HG03571 (cell line): ENCODE results near the gene TERB1.

ENCODE experiments used
- ATAC-seq: cut with Tn5 transposase; IDR thresholded peaks from one replicate; pipeline ENCODE4 v1.9.1; 2021; ENCODE audit not compliant: unreplicated experiment

The TERB1 gene

GRCh38 chr16:66706506-66706880, 94.9 kb downstream of the TERB1 start:
- no peak for ATAC-seq

GRCh38 chr16:66705790-66706505, 95.4 kb downstream of the TERB1 start:
- ATAC-seq, result no peak
